ENCODE measurements around the gene RXRA. TPM values are rescaled to one million over a fixed set of nuclear protein-coding genes. Genes with fewer than 3 reads are reported as not detected.

RXRA gene
- total and polyA plus RNA-seq, 2 donors (not counting 1 experiment from before 2014, with no cell fraction given), result 2.6 to 6.8 TPM

GRCh38 chr9:134485653-134486052 lies 159.4 kb downstream of the RXRA start:
- no peaks in the 10 kb centered on the region for H3K79me2 ChIP-seq (ENCODE audit: control insufficient read depth, insufficient read depth, low read length)
- no peak overlapping the region for H3K27ac ChIP-seq (ENCODE audit: low read length in 2 of 2)
- ChIA-PET CTCF (no interaction called here), POLR2A (no interaction called here)
- Mint-ChIP-seq H3K27me3 (peaks cover 8% of the 10 kb centered on the region), H3K4me1 (peaks cover 28% of the 10 kb centered on the region), H3K4me3 (peak overlapping the region; percentile 16), H3K9me3 (ENCODE audit: insufficient read depth) (no peaks in the 10 kb centered on the region), H3K27ac (peak overlapping the region; percentile 26)
- no peak overlapping the region for H3K4me3 ChIP-seq (ENCODE audit: control extremely low read depth in 1 of 5, extremely low read depth in 1 of 5, insufficient read depth in 1 of 5, low read depth in 2 of 5, low read length in 4 of 5)
- H3K9ac ChIP-seq (ENCODE audit: low read length), result no peak overlapping the region
- H3K27me3 ChIP-seq (replicated peaks in 1 of 4; ENCODE audit: control extremely low read depth in 1 of 4, control insufficient read depth in 3 of 4, insufficient read depth in 4 of 4, low read length in 3 of 4), result peaks cover 0 to 6% (median 0%) of the 10 kb centered on the region in 4 experiments
- no peaks in the 10 kb centered on the region for H3K9me3 ChIP-seq (ENCODE audit: control extremely low read depth in 1 of 3, control insufficient read depth in 2 of 3, insufficient read depth in 1 of 3, low read length in 2 of 3)
- no peak for TF ChIP-seq EZH2 (IDR thresholded peaks at IDR 0.05; ENCODE audit: borderline replicate concordance, insufficient read depth, low read depth, low read length, poor library complexity, severe bottlenecking)
- TF ChIP-seq CTCF (IDR thresholded peaks at IDR 0.05), result no peak
- intact Hi-C loops (cut with micrococcal nuclease), result no loop called here
- ATAC-seq (ENCODE audit: low read depth) (no peak), DNase-seq (peak; percentile 47)
- no peaks in the 10 kb centered on the region for H3K36me3 ChIP-seq (replicated peaks in 1 of 2; ENCODE audit: control extremely low read depth in 1 of 2, control insufficient read depth in 1 of 2, extremely low read depth in 1 of 2, insufficient read depth in 2 of 2, low read length in 1 of 2)
- H4K20me1 ChIP-seq (ENCODE audit: control insufficient read depth, insufficient read depth, low read length, poor library complexity, severe bottlenecking), result no peaks in the 10 kb centered on the region
- peak overlapping the region; percentile 31 for H3K4me2 ChIP-seq (replicated peaks; ENCODE audit: low read depth, low read length, poor library complexity, severe bottlenecking)
- H3K4me1 ChIP-seq (ENCODE audit: control insufficient read depth in 2 of 2, insufficient read depth in 2 of 2, low read length in 2 of 2), result peaks cover 29% of the 10 kb centered on the region in 2 donors
- no peak overlapping the region for H2AFZ ChIP-seq (ENCODE audit: insufficient read depth, low read depth, low read length, poor library complexity, severe bottlenecking)
- WGBS (ENCODE audit: insufficient coverage), result 32% methylated on average over 7 of the region's 8 CpGs

GRCh38 chr9:134486143-134486591 lies 159.9 kb downstream of the RXRA start:
- intact Hi-C loops (cut with micrococcal nuclease), result no loop called here
- H3K27me3 ChIP-seq (replicated peaks in 1 of 4; ENCODE audit: control extremely low read depth in 1 of 4, control insufficient read depth in 3 of 4, insufficient read depth in 4 of 4, low read length in 3 of 4), result peaks cover 0 to 6% (median 0%) of the 10 kb centered on the region in 4 experiments
- Mint-ChIP-seq H3K4me3 (no peak overlapping the region), H3K9me3 (ENCODE audit: insufficient read depth) (no peaks in the 10 kb centered on the region), H3K27ac (no peak overlapping the region), H3K4me1 (peaks cover 28% of the 10 kb centered on the region), H3K27me3 (peaks cover 9% of the 10 kb centered on the region)
- no peak for ATAC-seq (ENCODE audit: low read depth)
- H4K20me1 ChIP-seq (ENCODE audit: control insufficient read depth, insufficient read depth, low read length, poor library complexity, severe bottlenecking), result no peaks in the 10 kb centered on the region
- 89% methylated on average over 16 of the region's 16 CpGs for WGBS (ENCODE audit: insufficient coverage)
- no peaks in the 10 kb centered on the region for H3K79me2 ChIP-seq (ENCODE audit: control insufficient read depth, insufficient read depth, low read length)
- H3K4me3 ChIP-seq (ENCODE audit: control extremely low read depth in 1 of 5, extremely low read depth in 1 of 5, insufficient read depth in 1 of 5, low read depth in 2 of 5, low read length in 4 of 5), result no peak overlapping the region
- H3K9ac ChIP-seq (ENCODE audit: low read length), result no peak overlapping the region
- H3K4me1 ChIP-seq (ENCODE audit: control insufficient read depth in 2 of 2, insufficient read depth in 2 of 2, low read length in 2 of 2), result peaks cover 29% of the 10 kb centered on the region in 2 donors
- POLR2A ChIA-PET, result no interaction called here
- H3K27ac ChIP-seq (ENCODE audit: low read length in 2 of 2), result no peak overlapping the region
- no peak for TF ChIP-seq CTCF (IDR thresholded peaks at IDR 0.05)
- no peak for TF ChIP-seq EZH2 (IDR thresholded peaks at IDR 0.05; ENCODE audit: borderline replicate concordance, insufficient read depth, low read depth, low read length, poor library complexity, severe bottlenecking)
- CTCF ChIA-PET, result no interaction called here
- no peak for DNase-seq
- H3K9me3 ChIP-seq (ENCODE audit: control extremely low read depth in 1 of 3, control insufficient read depth in 2 of 3, insufficient read depth in 1 of 3, low read length in 2 of 3), result no peaks in the 10 kb centered on the region
- H3K4me2 ChIP-seq (replicated peaks; ENCODE audit: low read depth, low read length, poor library complexity, severe bottlenecking), result peak overlapping the region; percentile 31
- H3K36me3 ChIP-seq (replicated peaks in 1 of 2; ENCODE audit: control extremely low read depth in 1 of 2, control insufficient read depth in 1 of 2, extremely low read depth in 1 of 2, insufficient read depth in 2 of 2, low read length in 1 of 2), result no peaks in the 10 kb centered on the region
- no peak overlapping the region for H2AFZ ChIP-seq (ENCODE audit: insufficient read depth, low read depth, low read length, poor library complexity, severe bottlenecking)
